Esophagus squamous epithelium (tissue), 4 donors: ENCODE measurements around the gene ZBTB25.

ENCODE experiments used
- POLR2A ChIP-seq, 4 donors: fragments of 450-650 bp; IDR thresholded peaks; one replicate each; pipeline ENCODE4 v1.6.1; 2017; ENCODE audit warnings: antibody characterized with exemption in 4 of 4, mild to moderate bottlenecking in 4 of 4, moderate library complexity in 3 of 4
- TF ChIP-seq, protein P1 (sequence below), 6 experiments: fragments of 450-650 bp in 4 of 6; fragments of 200-600 bp in 2 of 6; sonication (generic) in 2 of 6; IDR thresholded peaks; one replicate each; pipeline ENCODE4 v1.5.1; 2016 to 2019; ENCODE audit warnings: antibody characterized with exemption in 6 of 6, mild to moderate bottlenecking in 4 of 6, moderate library complexity in 4 of 6

DNA sequence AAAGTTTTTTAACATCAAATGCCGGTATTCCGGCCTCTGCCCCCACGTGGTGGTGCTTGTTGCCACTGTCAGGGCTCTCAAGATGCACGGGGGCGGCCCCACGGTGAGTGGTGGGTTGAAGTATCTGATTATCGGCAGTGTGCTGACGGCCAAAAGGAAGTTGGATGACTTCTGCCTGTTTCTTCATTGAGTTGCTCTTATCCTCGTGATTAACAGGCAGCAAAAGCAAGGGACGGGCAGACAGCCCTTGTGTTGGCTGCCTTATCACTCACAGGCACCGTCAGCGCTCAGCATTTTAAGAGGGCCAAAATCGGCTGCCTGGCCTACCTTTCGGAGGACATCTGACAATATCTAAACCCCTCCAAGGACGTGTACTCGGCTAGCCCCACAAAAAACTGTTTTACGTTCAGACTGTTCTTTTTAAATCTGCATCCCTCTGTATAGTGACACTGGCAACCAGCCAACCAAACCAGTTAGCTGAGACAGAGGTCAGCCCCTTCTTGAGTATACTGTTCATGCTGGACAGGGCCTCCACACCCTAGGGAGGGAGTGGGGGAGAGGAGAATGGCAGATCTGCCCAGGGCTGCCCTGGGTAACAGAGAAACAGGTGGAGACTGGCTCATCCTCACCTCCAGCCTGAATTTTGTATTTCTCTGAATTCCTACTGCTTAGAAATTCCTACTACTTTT lies 61.2 kb downstream of the ZBTB25 start:
- TF ChIP-seq, protein P1, sequence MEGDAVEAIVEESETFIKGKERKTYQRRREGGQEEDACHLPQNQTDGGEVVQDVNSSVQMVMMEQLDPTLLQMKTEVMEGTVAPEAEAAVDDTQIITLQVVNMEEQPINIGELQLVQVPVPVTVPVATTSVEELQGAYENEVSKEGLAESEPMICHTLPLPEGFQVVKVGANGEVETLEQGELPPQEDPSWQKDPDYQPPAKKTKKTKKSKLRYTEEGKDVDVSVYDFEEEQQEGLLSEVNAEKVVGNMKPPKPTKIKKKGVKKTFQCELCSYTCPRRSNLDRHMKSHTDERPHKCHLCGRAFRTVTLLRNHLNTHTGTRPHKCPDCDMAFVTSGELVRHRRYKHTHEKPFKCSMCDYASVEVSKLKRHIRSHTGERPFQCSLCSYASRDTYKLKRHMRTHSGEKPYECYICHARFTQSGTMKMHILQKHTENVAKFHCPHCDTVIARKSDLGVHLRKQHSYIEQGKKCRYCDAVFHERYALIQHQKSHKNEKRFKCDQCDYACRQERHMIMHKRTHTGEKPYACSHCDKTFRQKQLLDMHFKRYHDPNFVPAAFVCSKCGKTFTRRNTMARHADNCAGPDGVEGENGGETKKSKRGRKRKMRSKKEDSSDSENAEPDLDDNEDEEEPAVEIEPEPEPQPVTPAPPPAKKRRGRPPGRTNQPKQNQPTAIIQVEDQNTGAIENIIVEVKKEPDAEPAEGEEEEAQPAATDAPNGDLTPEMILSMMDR (IDR thresholded peaks at IDR 0.05): no peak
- no peak for TF ChIP-seq POLR2A (IDR thresholded peaks at IDR 0.05)
